ENCODE data around the gene SYCP2L.
"Not testable (repeated sequence)": the region's sequence is repeated elsewhere in the genome, so short reads cannot be mapped to it uniquely, and the experiment has no call there.

SYCP2L gene

GRCh38 chr6:10849901-10850300 lies 37.0 kb upstream of the SYCP2L start:
- no peak for TF ChIP-seq CTCF (IDR thresholded peaks at IDR 0.05; ENCODE audit: low read depth, low read length)

GRCh38 chr6:10850728-10851127 lies 36.1 kb upstream of the SYCP2L start:
- no peak overlapping the region for H3K4me3 ChIP-seq (ENCODE audit: low read depth, low read length)
- no peak for TF ChIP-seq CTCF (IDR thresholded peaks at IDR 0.05; ENCODE audit: low read depth, low read length)

More at GRCh38 chr6:10849901-10850300, 37.0 kb upstream of the SYCP2L start:
- H3K4me3 ChIP-seq (ENCODE audit: low read depth, low read length), result no peak overlapping the region

- no peak for TF ChIP-seq CTCF (IDR thresholded peaks at IDR 0.05; ENCODE audit: low read depth, low read length)
- H3K4me3 ChIP-seq (ENCODE audit: low read depth, low read length), result no peak overlapping the region
Observed at GRCh38 chr6:10852361-10852960, 34.4 kb upstream of the SYCP2L start.

GRCh38 chr6:10853849-10854300 lies 33.0 kb upstream of the SYCP2L start:
- not testable (repeated sequence) for H3K4me3 ChIP-seq (ENCODE audit: low read depth, low read length)

GRCh38 chr6:10854922-10855632 lies 31.8 kb upstream of the SYCP2L start:
- no peak for TF ChIP-seq CTCF (IDR thresholded peaks at IDR 0.05; ENCODE audit: low read depth, low read length)
- no peak overlapping the region for H3K4me3 ChIP-seq (ENCODE audit: low read depth, low read length)

- H3K4me3 ChIP-seq (ENCODE audit: low read depth, low read length), result no peak overlapping the region
- TF ChIP-seq CTCF (IDR thresholded peaks at IDR 0.05; ENCODE audit: low read depth, low read length), result no peak
Observed at GRCh38 chr6:10857259-10857658, 29.6 kb upstream of the SYCP2L start.

GRCh38 chr6:10861086-10861485 lies 25.8 kb upstream of the SYCP2L start:
- H3K4me3 ChIP-seq (ENCODE audit: low read depth, low read length), result no peak overlapping the region

More at GRCh38 chr6:10861086-10861485, 25.8 kb upstream of the SYCP2L start:
- TF ChIP-seq CTCF (IDR thresholded peaks at IDR 0.05; ENCODE audit: low read depth, low read length), result no peak
